GM10266 (cell line): ENCODE results near the gene URAD.
"Not testable (repeated sequence)": the region's sequence is repeated elsewhere in the genome, so short reads cannot be mapped to it uniquely, and the experiment has no call there.

Experiments used
- DNase-seq: peaks from one replicate; pipeline ENCODE4 v3.0.0; 2012; ENCODE audit errors: extremely low spot score
- CTCF ChIP-seq: IDR thresholded peaks from 2 replicates; pipeline ENCODE4 v1.5.1; 2012; ENCODE audit warnings: mild to moderate bottlenecking, low read depth; ENCODE audit not compliant: control insufficient read depth, insufficient read depth; ENCODE audit errors: missing control alignments

Gene URAD

GRCh38 chr13:28012383-28012782, 23.9 kb upstream of the URAD start:
- DNase-seq = no peak
- no peak for TF ChIP-seq CTCF

DNA sequence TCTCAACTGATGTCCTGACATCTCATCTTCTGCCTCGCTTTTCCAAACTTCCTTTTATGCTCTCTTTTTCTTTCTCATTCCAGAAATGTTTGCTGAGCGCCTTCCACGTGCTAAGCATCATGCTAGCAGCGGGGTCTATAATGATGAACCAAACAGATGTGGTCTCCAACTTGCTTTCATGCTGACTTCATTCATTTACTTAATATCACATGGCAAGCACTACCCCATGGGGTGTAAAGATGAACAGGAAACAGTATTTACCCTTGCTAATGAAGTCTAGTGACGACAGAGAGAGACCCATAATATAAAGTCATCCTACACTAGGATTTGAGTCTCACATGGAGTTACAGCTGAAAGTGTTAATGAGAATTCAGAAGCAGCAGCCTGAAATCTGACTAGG, 21.6 kb upstream of the URAD start:
- TF ChIP-seq CTCF = no peak
- DNase-seq = no peak

- DNase-seq = not testable (repeated sequence)
These were observed 16.5 kb upstream of the URAD start for GRCh38 chr13:28005016-28005415.

DNA sequence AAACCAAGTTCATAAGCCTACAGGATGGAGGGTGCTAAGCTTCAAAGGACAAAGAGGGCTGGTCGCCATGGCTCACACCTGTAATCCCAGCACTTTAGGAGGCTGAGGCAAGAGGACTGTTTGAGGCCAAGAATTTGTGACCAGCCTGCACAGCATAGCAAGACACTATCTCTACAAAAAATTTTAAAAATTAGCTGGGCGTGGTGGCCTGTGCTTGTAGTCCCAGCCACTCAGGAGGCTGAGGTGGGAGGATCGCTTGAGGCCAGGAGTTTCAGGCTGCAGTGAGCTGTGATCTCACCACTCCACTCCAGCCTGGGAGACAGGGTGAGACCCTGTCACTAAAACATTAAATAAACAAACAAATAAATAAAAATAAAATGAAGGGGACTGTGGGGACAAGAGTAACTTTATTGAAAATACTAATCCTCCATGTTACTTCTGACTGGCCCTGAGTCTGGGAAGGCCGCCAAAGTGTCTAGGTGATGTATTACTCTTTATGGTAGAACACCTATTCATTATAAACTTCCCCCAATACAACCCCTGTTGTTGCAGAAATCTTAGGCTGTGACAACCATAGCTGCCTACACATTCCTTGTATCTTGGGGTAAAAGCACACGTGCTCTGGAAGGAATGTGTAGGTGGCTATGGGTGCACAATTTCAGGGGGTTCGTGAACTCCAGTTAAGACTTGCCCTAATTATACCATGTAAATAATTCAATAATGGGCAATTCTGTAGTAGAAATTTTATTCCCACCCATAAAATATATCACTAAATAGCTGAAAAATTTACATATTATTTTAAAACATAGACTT, 14.6 kb upstream of the URAD start:
- no peak for TF ChIP-seq CTCF
- no peak for DNase-seq

DNA sequence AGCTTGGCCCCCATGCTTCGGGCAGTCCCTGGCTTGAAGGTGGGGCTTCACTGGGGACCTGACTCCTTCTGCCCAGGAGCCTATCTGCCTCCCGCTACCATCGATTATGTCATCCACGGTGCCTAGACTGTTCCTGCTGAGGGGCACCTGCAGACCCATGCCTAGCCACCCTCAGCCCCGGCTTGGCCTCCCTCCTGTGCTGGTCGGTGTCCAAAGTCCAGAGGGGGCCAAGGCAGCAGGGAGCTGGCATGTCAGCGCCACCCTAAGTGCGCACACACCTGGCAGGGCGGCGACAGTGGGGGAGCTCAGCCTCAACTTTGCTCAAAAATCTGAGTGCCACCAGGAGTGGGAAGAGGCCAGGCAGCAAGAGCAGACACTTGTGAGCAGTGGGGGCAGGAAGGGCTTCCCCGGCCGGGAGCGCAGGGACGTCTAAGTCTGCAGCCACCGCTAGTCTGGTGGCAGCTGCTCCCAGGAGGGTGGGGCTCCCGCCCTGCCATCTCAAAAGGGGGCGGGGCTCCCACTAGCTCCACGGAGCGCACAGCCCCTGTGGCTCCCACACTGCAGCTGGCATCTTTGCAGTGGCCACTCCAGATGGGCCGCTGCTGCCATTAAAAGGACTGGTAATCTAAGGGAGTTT, 13.5 kb upstream of the URAD start:
- no peak for DNase-seq
- TF ChIP-seq CTCF = no peak

DNA sequence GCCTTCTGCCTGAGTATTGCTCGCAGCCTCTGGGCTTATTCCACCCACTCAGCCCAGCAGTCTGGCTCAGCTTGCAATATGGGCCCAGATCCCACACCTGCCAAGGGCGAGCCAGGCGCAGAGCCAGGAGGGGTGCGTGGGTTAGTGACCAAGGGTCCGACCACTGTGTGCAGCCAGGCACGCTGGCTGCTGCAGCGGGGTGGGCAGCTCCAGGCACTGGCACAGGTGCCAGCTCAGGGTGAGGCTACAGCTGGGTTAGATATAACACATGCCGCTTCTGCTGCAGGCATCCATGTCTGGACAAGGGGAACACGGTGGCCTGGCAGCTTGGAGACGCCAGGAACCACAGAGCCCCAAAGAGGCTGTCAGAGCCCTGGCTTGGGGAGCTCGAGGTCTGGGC, 12.6 kb upstream of the URAD start:
- DNase-seq = no peak
- TF ChIP-seq CTCF = no peak

DNA sequence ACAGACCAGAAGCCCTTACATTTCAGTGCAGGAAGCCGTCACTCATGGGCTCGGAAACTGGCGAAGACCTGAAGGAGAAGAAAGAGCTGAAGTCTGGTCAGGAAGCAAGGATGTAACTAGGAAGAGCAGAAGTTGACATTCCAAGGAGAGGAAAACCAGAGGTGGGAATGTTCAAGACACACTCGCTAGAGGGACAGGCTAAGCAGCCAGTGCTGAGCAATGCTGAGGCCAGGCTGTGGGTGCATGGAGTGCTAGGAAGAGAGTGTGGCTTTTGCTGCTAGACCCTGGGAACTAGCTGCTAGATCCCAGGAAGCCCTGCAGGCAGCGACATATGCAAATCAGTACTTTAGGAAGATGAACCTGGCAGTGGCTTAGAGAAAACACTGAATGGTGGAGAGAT, 12.1 kb upstream of the URAD start:
- no peak for DNase-seq
- no peak for TF ChIP-seq CTCF
